Mucosa of descending colon (tissue), 3 donors: ENCODE results near the gene CAPN8. TPM values are rescaled to one million over a fixed set of nuclear protein-coding genes. Genes with fewer than 3 reads are reported as not detected.
A peak's percentile ranks its signal among the peaks of the same experiment; 100 is the strongest.
"Not testable (repeated sequence)": the region's sequence is repeated elsewhere in the genome, so short reads cannot be mapped to it uniquely, and the experiment has no call there.

Experiments used
- ATAC-seq: fragments of 200-7000 bp; cut with Tn5 transposase; one replicate; pipeline ENCODE4 v1.9.1; 2020; ENCODE audit warnings: mild to moderate bottlenecking, moderate library complexity
- DNase-seq, 3 donors: peaks; one replicate each; pipeline ENCODE4 v3.0.0-alpha.2; 2020
- H3K36me3 ChIP-seq: fragments of 200-600 bp; one replicate; pipeline ENCODE4 v1.8.0; 2021; ENCODE audit warnings: low read depth, mild to moderate bottlenecking
- H3K4me1 ChIP-seq: fragments of 200-600 bp; one replicate; pipeline ENCODE4 v1.8.0; 2021; ENCODE audit warnings: low read depth, mild to moderate bottlenecking
- H3K4me3 ChIP-seq: fragments of 200-600 bp; one replicate; pipeline ENCODE4 v1.8.0; 2021; ENCODE audit warnings: mild to moderate bottlenecking
- H3K9me3 ChIP-seq: fragments of 200-600 bp; one replicate; pipeline ENCODE4 v1.8.0; 2021; ENCODE audit warnings: mild to moderate bottlenecking
- intact Hi-C, 2 donors: fragments of 100-400 bp; cut with DNase I in 1 of 2; cut with micrococcal nuclease in 1 of 2; formaldehyde crosslinking; loops; one replicate each; pipeline versions ENCODE4 v1.11.0 to v1.11.1; 2022; cut with DNase I, micrococcal nuclease
- total RNA-seq, 3 donors: library from RNA; stranded (reverse); fragmentation: NEBNext Ultra II Directional in 2 of 3; extraction: Animal tissue kit (Norgen Biotek cat#: 25700) in 2 of 3; gene quantifications; one replicate each; pipeline versions ENCODE4 v1.2.1 to v1.2.4, GENCODE V29; 2021 to 2023
- TF ChIP-seq, protein P1 (sequence below): fragments of 200-600 bp; IDR thresholded peaks from one replicate; pipeline ENCODE4 v1.8.0; 2022; ENCODE audit warnings: antibody characterized with exemption, mild to moderate bottlenecking
- donor health status: DM: no; HTN: no; CAD: no; lungs with moderate emphysema.
- donor health status: DM: no; HTN: no; CAD: no.
- donor health status: DM: no; HTN: yes; CAD: no.

The CAPN8 gene
- total RNA-seq, 3 donors from 2014 or later: 31.1 to 88.6 (median 59.0) TPM

DNA sequence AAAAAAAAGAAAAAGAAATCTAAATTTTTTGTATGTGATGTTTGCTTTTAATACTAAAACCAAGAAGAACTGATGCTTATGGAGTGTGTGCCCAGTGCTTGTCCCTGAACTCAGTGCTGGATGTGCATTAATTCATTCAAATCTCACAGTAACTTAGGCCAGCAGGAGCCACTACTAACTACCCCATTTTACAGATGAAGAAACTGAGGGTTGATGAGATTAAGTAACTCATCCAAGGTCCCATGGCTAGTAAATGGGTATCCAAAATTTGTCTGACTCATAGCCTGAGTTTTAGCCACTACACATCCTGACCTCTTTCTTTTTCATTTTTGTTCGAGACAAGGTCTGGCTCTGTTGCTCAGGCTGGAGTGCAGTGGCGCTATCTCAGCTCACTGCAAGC, 144.4 kb downstream of the CAPN8 start:
- no peak for DNase-seq
- intact Hi-C loops: no loop called here
- no peak for ATAC-seq
- Histone ChIP-seq H3K36me3 (no peaks in the 10 kb centered on the region), H3K4me1 (no peaks in the 10 kb centered on the region), H3K9me3 (no peaks in the 10 kb centered on the region), H3K4me3 (no peak overlapping the region)
- TF ChIP-seq, protein P1, sequence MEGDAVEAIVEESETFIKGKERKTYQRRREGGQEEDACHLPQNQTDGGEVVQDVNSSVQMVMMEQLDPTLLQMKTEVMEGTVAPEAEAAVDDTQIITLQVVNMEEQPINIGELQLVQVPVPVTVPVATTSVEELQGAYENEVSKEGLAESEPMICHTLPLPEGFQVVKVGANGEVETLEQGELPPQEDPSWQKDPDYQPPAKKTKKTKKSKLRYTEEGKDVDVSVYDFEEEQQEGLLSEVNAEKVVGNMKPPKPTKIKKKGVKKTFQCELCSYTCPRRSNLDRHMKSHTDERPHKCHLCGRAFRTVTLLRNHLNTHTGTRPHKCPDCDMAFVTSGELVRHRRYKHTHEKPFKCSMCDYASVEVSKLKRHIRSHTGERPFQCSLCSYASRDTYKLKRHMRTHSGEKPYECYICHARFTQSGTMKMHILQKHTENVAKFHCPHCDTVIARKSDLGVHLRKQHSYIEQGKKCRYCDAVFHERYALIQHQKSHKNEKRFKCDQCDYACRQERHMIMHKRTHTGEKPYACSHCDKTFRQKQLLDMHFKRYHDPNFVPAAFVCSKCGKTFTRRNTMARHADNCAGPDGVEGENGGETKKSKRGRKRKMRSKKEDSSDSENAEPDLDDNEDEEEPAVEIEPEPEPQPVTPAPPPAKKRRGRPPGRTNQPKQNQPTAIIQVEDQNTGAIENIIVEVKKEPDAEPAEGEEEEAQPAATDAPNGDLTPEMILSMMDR: no peak

DNA sequence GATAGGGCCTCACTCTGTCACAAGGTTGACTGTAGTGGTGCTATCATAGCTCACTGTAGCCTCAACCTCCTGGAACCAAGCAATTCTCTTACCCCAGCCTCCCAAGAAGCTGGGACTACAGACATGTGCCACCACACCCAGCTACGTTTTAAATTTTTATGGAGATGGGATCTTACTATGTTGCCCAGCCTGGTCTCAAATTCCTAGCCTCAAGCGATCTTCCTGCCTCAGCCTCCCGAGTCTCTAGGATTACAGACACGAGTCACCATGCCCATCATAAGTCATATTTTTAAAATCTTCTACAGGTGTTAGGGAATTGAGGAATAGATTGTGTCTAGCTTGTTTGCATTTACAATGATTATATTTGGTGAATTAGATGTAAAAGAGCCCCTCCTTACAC, 145.3 kb downstream of the CAPN8 start:
- TF ChIP-seq, protein P1: no peak
- ATAC-seq (no peak), DNase-seq (no peak)
- no peak overlapping the region for H3K4me3 ChIP-seq
- intact Hi-C loops: no loop called here
- no peaks in the 10 kb centered on the region for H3K36me3 ChIP-seq
- no peaks in the 10 kb centered on the region for H3K4me1 ChIP-seq
- H3K9me3 ChIP-seq: no peaks in the 10 kb centered on the region

DNA sequence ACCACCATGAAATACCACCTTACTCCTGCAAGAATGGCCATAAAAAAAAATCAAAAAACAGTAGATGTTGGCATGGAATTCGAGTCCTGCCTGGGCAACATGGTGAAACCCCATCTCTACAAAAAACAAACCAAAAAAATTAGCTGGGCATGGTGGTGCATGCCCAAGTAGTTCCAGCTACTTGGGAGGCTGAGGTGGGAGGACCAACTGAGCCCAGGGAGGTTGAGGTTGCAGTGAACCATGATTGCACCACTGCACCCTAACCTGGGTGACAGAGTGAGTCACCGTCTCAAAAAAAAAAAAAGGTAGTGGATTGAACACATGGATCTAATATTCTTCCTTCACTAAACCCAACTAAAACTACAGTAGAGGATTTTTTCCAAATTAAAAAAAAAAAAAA, 146.4 kb downstream of the CAPN8 start:
- Histone ChIP-seq H3K4me1 (no peaks in the 10 kb centered on the region), H3K4me3 (no peak overlapping the region), H3K36me3 (no peaks in the 10 kb centered on the region), H3K9me3 (no peaks in the 10 kb centered on the region)
- TF ChIP-seq, protein P1: no peak
- intact Hi-C loops: no loop called here
- DNase-seq (no peak), ATAC-seq (no peak)

DNA sequence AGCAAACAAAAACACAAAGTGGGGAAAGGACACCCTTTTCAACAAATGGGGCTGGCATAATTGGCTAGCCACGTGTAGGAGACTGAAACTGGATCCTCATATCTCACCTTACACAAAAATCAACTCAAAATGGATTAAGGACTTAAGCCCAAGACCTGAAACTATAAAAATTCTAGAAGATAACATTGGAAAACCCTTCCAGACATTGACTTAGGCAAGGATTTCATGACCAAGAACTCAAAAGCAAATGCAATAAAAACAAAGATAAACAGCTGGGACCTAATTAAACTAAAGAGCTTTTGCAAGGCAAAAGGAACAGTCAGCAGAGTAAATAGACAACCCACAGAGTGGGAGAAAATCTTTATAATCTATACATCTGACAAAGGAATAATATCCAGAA, 146.9 kb downstream of the CAPN8 start:
- H3K36me3 ChIP-seq, H3K9me3 ChIP-seq, ATAC-seq, intact Hi-C loops, H3K4me1 ChIP-seq, H3K4me3 ChIP-seq, DNase-seq: not testable (repeated sequence)

DNA sequence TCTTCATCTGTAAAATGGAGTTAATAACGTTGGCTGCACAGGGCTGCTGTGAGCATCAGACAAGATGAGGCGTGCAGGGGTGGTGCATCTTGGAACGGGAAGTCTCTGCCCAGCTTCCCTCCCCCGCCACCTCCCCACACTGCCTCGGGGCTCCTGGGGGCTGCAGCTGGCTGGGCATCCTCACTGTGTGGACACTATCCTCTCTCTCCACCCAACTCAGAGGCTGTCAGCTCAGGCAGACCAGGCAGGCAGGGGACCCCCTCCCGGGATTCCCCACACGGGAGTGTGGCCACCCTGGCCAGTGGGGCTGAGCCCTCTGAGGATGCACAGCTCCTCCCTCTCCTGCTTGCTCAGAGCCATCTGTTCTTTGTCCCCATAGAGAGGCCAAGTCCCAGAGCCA, 149.6 kb downstream of the CAPN8 start:
- no peaks in the 10 kb centered on the region for H3K9me3 ChIP-seq
- no peaks in the 10 kb centered on the region for H3K36me3 ChIP-seq
- intact Hi-C loops: no loop called here
- H3K4me1 ChIP-seq: no peaks in the 10 kb centered on the region
- ATAC-seq (no peak), DNase-seq (no peak)
- no peak overlapping the region for H3K4me3 ChIP-seq
- TF ChIP-seq, protein P1: no peak

DNA sequence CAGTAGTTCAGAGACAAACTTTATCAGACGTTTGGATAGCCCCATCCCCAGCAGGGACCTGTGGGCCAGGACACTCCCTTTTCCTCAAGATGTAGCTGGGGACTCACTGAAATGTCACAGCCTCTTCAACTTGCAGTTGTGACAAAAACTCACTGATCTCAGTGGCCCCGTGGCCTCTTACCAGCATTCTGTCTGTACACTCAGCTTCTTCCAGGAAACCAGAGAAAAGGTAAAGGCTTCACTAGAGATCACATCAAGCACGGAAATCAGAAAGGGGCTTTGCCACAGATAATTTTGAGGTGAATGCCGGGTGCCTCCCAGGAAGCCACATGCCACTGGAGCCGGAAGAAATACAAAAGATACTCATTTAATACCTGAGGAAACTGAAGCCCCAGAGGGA, 150.1 kb downstream of the CAPN8 start:
- DNase-seq: peak in 1 of 3 donors; percentile 2
- Histone ChIP-seq H3K4me1 (no peaks in the 10 kb centered on the region), H3K9me3 (no peaks in the 10 kb centered on the region), H3K36me3 (no peaks in the 10 kb centered on the region), H3K4me3 (no peak overlapping the region)
- intact Hi-C loops: no loop called here
- ATAC-seq: no peak
- TF ChIP-seq, protein P1: no peak
